ENCODE data around the gene OSCP1.
A peak's percentile ranks its signal among the peaks of the same experiment; 100 is the strongest.

The OSCP1 gene

DNA sequence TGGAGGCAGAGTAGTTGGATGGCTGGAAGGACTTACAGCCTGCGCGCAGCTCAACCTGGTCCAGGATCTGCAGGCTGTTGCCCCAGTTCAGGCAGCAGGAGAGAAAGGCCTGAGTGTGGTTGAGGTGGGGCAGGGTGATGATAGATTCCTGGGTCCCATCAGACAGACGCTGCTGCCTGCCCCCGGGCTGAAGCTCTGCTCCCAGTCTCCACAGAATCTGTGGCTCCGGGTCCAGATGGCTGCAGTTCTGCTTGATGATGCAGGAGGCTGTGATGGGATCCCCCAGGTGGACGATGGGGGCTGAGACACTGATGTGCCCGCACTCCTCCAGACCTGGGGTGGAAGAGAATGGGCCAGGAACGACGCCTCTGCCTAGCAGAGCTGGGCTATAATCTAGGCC lies 25.1 kb upstream of the OSCP1 start:
- DNase-seq (ENCODE audit: low read depth): no peak

DNA sequence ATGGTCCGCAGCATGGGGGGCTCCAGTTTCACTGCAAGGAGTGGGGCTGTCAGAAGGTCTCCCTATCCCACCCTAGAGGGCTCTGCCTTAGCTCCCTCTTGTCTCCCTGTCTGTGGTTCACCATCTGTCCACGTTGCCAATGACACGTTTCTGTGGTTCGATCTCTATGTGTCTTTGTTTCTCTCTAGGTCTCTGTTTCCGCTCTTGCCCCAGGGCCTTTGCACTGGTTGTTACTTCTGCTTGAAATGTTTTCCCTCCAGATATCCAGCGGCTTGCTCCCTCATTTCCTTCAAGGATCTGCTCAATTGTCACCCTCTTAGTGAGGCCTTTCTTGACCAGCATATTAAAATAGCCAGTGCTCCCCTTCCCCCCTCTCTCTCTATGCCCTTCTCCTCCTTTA lies 22.4 kb upstream of the OSCP1 start:
- DNase-seq (ENCODE audit: low read depth): no peak

DNA sequence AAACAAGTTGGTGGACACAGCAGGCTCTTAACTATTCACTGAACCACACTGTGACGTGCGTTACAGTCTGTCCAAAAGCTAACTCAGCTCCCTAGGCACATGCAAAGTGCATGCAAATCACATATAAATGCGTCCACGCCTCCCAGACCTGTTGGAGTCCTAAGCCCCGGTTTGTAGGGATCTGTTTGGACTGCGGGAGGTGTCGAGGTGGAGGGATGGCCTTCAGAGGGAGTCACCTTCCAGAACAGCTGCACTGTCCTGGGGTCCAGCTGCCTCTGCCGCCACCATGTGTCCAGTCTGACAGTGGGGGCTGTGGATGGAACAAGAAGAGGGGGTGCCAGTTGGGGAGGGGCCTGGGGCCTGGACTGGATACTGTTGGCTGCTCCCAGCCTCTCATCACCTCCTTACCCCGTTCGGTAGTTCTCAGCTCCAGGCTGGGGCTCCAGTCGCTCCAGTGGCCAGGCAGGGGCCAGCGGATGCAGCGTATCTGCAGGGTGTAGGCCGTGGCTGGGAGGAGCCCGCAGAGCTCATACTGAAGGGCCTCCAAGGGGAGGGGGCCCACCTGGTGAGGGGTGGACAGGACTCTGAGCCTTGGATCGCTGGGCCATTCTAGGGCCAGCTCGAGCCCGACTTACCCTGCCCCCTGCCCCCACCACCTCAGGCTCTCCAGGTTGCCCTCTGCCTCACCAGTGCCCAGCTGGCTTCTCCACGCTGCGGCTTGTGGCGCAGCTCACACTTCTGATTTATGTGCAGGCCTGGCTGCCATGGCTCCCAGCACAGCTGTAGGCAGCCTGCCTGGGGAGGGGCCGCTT lies 21.8 kb upstream of the OSCP1 start:
- DNase-seq (ENCODE audit: low read depth): no peak

DNA sequence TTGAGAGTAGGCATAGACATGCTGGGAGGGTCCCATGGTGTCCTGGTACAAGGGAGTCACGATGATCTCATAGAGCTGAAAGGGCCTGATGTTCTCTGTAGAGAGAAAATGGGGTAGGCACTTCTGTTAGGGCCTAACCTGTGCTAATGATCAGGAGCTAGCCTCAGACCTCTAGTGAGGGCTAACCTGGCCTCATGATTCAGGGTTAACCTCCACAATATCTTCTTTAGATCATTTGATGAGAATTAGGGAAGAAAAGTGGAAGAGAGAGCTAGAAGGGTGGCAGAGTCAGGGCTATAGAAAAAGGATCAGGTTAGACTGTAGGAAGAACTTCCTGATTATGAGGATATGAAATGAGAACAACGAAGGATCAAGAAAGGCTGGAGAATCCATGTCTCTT lies 18.9 kb upstream of the OSCP1 start:
- DNase-seq (ENCODE audit: low read depth): no peak

DNA sequence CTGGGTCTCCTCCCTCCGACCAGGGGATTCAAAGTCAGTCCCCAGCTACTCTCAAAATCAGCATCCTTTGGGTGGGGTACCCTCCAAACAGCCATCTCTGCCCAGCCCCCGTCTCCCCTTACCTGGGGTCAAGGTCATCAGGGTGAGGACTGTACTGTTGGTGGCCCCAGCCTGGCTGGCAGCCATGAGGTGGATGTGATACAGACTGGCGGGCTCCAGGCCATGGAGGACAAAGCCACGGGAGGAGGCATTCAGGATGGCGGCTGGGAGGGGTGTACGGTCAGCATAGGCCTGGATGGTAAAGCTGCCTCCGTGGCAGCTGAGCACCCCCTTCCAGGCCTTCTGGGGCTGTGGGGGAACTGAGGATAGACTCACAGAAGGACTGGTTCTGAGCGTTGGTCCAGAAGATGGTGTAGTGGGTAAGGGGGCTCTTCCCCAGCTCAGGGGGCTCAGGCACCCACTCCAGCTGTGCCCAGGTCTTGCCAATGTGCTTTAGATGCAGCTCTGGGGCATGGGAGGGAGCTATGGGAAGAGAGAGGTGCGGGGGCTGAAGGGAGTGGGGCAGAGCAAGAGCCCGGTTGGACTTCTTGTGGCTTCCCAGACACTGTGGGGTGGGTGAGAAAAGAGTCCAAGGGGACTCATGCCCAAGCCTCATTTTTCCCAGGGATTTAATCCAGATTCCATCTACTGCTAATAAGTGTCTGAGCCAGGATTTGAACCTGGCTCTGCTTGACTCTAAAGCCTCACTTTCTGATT lies 17.6 kb upstream of the OSCP1 start:
- no peak for DNase-seq (ENCODE audit: low read depth)

DNA sequence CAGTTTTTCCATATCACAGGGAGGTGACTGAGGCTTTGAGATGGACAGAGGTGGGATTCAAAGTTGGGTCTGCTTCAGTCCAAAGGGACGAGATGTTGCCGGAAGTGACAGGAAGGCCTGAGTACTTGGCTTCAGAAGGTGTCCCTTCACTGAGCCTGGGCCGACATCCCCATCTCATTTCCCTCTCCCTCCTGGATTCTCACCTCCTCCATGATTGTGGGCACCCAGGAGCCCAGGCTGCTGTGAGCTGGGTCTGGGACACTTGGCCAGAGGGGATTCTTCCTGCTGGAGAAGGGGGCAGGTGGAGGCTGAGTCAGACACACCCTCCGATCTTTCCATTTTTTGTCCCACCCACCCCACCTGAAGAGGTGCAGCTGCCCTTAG lies 16.8 kb upstream of the OSCP1 start:
- no peak for DNase-seq (ENCODE audit: low read depth)

DNA sequence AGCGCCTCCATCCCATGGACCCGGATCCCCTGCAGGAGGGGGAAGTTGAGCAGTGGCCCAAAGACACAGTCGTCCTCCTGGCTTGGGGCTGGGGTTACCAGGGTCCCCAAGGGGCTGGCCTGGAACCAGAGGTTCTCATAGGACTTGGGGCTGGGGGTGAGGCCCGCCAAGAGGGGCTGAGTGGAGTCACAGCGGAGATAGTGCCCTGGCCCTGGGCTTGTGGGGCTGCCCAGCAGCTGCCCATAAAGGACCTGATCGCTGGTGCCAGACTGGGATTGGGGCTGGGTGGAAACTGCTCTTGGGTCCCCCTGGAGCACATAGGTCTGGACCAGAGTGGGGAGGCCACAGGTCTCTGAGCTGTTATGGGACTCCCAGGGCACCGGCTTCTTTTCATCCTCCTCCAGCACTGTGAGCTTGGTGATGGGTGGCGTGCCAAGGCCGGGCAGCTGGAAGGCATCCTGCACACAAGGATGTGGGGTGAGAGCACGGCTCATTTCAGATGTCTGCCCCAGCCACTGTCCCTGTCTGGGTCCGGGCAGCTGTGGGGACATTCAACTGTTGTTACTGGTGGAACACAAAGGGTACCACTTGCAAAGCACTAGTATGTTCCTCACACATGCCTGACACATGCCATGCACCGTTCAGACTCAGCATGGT lies 16.2 kb upstream of the OSCP1 start:
- no peak for DNase-seq (ENCODE audit: low read depth)

DNA sequence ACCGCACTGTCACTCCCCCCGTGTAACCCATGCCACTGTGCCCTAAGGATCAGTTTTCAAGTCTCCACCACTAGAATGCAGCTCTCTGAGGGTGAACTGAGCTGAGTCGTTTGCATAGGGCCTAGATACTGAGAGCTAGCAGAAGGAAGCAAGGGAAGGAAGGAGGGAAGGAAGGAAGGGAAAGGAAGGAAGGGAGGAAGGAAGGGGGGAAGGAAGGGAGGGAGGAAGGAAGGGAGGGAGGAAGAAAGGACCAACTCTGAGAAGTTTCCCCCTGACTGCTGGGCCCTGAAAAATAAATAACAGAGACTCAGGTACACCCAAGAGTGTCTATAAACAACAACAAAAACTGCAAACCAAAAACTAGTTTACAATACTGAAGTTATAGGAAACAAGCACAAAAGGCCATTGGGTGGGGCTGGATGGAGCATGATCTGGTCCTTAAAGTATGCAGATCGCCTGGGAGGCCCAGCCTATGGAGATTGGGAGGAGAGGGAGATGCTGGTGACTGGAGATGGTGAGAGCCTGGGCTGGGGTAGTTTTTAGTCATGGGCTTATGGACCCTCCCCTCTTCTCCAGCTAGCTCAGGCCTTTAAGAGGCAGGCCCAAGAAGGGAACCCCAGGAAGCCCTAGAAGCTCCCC lies 15.6 kb upstream of the OSCP1 start:
- DNase-seq (ENCODE audit: low read depth): no peak

DNA sequence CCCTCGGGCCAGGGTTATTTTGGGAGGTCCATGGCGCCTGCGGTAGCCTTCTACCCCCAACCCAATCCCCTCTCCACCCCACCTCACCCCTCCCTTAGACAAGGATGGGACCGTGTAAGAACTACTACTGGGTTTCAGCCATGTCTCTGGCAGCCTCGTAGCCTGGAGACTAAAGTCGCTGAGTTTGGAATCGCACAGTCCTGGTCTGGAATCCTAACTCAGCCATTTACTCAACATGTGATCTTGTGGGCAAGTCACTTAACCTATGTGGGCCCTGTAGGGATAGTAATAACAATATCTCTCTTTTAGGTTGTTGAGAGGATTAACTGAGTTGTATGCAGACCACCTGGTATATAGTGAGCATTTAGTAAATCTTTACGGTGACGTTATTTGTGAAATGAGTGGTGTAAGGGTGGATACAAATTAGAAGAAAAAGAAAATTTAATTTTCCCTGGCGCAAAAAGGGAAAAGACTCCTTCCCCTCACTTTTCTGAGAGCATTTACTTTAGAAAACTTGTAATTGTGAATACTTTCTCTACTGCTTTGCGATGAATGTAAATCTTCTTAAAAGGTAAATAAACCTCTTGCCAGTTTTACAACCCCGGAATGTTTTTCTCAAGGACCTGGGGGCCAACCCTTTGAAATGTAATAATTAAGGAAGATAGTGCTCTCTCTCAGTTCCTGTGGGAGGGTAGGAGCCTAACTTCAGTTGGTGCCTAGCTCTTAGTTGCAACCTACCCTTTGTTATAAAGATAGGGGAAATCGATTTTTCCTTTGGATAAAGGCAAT lies 14.5 kb upstream of the OSCP1 start:
- DNase-seq (ENCODE audit: low read depth): peak; percentile 34

DNA sequence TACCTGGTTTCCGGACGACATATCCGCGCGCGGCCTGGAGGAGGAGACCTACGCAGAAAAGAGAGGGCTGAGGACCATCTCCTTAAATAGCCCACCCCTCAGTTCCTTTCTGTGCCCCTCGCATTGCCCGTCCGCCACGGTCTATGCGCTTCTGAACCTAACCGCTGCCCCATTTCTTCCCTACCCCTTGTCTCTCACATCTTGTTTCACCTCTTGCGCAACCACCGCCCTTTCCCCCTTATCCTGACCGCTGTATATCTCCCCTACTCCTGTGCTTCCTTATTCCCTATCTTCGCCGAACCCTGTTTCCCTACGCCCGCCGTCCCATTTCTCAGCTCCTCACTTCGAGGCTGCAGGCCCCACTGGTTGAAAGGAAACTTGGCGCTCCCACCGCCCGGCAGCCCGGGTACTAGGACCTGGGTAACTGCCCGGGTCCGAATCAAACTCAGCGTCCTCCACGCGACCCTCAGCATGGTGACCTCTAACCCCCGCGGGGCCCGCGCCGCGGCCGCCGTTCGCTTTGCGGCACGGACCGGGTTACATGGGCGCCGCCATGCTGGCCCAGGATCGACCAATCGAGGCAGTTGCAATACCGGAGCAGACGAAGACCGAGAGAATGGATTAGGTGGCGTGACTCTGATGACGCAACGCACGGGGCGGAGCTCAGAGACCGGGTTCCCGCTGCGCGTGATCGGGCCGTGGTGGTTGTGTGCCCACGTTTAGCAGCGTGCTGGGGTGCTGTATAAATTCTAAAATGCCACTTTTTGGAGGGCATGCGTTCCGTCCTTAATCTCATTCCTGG lies 13.8 kb upstream of the OSCP1 start, which contains the start of gene MRPS15:
MRPS15 (minus strand) TSS at position 582 of the 802 bp plus-strand sequence; CDS start at position 473, 109 bp downstream.
- DNase-seq (ENCODE audit: low read depth): peak; percentile 94

DNA sequence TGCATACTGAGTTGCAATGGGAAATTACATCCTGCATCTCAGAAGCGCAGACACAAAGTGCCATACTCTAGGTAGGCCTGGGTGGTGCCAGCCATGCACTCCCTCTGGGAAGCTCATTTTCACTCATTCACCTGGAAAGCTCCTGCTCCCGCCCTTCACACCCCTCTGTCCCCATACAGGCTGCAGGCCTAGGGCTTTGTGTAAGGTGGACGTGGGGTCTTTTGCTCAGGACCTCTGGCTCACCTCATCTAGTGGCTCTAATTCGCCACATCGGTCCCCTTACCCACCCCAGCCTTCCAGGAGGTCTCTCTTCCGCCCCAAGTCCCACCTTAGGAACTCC lies 13.2 kb upstream of the OSCP1 start:
- no peak for DNase-seq (ENCODE audit: low read depth)

DNA sequence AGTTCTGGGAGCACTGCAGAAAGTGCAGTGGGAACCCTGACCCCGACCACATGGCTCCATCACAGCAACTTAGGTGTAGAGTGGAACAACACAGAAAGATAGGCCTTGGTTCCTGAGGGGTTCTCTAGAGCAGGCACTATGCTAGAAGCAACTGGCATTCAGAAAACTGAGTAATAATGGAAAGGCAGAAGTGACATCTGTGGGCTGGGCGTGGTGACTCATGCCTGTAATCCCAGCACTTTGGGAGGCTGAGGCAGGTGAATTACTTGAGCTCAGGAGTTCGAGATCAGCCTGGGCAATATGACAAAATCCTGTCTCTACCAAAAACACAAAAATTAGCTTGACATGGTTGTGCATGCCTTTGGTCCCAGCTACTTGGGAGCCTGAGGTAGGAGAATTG lies 8.7 kb upstream of the OSCP1 start:
- DNase-seq (ENCODE audit: low read depth): no peak

DNA sequence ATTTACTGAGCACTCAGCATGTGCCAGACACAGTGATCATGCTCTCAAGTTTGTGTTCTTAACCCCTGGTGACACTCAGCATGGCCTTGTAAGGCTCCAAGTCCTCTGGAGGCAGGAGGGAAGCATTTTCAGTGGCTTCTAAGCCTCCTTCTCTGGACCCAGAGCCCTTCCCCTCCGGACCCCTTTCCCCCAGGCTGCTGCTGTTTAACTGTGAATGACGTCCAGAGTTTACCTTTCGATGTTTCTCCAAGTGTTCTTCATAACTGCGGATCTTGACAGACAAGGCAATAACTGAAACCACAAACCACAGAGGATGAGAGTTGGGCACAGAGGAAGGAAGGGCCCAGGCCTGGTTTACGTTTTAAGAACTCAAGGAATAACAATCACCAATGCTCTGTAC lies 7.4 kb upstream of the OSCP1 start:
- peak; percentile 60 for DNase-seq (ENCODE audit: low read depth)

DNA sequence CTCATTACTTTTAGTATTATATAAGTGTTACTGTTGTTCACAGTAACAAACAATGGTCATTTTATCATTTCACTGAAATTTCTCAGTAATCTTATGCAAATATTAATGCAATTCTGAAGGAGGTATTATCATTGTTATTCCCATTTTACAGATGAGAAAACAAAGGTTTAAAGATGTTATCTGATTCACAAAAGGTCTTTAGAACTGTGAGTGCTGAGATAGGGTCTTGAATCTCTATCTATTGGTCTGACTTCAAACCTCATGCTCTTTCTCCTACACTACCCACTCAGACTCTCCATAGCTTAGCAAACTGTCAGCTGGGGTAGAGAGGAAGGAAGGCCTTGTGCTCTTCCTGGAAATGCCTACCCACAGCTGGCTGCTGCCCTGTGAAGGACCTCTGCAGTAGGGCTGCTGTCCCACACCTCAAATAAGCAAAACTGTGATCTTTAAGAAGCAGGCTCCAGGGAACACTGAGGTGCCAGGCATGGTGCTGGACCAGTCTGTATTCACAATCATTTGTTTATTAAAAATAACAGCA lies 6.2 kb upstream of the OSCP1 start:
- DNase-seq (ENCODE audit: low read depth): no peak

DNA sequence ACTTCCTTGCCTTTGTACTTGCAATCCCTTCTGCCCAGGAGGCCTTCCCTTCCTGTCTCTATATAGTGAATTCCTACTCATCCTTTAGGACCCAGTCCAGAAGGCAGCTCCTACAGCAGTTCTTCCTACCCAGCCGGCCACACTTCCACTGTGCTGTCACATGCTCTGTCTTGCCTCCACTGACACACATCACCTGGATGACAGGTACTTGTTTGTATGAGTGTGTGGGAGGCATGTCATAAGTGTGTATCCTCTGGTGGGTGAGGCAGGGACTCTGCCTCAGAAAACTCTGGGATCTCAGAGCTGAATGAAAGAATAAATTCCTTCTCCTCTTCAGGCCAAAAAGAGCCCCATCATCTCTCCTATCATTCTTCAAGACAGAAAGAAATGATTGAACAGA lies 5.1 kb upstream of the OSCP1 start:
- DNase-seq (ENCODE audit: low read depth): no peak

DNA sequence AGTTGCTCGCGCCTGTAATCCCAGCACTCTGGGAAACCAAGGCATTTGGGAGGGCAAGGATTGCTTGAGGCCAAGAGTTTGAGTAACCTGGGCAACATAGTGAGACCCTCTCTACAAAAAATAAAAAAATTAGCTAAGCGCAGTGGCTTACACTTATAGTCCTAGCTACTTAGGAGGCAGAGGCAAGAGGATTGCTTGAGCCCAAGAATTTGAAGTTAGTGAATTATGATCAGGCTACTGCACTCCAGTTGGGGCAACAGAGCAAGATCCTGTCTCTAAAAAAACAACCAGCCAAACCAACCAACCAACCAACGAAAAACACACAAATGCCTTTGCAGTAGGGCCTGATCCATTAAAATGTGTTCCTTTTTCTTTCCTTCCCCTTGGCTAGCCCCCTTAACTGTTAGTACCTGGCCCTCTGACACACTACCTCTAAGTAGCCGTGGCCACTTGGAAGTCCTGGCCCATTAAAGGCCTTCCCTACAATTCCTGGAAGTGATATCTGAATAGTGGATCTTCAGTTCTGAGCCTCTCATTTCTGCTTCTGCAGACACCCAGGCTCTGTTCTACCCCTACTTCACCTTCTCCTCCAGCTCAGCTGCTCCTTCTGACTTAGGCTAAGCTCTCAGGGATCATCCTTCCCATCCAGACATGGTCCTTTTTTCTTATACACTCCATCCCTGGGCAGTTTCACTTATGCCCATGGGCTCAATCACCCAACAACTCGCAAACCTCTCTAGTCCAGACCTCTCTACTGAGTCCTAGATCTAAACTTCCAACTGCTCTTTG lies 3.5 kb upstream of the OSCP1 start:
- DNase-seq (ENCODE audit: low read depth): no peak

DNA sequence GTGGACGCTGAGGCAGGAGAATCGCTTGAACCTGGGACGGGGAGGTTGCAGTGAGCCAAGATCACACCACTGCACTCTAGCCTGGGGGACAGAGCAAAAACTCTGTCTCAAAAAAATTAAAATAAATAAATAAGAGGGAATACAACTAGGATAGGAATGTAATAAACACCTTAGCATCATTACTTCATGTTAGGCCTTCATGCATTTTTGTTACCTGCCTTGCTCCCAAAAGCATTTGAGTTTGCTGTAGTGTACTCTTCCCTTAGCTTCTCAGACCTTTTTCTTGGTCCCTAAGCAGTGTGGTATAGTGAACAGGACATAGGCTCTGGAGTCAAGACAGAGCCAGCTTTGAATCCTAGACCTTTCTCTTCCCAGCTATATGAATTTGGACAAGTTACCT lies 2.8 kb upstream of the OSCP1 start:
- DNase-seq (ENCODE audit: low read depth): no peak

DNA sequence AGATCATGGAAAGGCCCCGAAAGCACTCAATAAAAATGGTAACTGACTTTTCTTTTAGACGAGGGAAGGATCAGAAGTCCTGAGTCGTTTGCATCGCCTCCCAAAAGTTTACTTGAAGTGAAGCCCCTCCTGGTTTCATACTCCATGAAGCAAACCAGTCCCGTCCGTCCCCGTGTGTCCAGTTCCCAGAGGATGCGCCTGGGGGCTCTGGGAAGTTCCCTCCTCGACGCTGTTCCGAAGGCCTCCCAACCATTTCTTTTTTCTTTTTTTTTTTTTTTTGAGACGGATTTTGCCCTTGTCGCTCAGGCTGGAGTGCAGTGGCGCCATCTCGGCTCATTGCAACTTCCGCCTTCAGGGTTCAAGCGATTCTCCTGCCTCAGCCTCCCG lies 661 bp upstream of the OSCP1 start:
- no peak for DNase-seq (ENCODE audit: low read depth)

DNA sequence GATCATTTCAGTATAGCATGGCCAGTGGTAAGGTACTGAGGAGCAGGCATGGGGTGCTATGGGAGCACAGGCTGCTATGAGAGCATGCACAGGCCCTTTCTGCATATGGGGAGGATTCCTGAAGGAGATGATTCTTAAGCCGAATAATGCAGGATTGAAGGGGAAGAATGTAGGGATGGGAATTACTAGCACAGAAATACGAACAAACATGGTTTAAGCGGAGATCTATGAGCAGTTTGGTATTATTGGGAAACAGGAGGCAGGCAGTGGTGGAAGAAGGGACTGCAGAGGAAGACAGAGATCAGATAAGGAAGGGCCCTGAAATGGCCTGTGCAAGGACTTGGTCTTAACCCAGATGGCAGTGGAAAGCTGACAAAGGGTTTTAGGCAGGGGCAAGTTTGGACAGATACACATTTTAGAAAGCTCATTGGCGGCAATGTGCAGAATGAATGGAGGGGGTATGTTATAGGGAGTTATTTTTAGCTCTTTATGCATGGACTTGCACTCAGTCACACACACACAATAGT lies 1.7 kb downstream of the OSCP1 start:
- no peak for DNase-seq (ENCODE audit: low read depth)

DNA sequence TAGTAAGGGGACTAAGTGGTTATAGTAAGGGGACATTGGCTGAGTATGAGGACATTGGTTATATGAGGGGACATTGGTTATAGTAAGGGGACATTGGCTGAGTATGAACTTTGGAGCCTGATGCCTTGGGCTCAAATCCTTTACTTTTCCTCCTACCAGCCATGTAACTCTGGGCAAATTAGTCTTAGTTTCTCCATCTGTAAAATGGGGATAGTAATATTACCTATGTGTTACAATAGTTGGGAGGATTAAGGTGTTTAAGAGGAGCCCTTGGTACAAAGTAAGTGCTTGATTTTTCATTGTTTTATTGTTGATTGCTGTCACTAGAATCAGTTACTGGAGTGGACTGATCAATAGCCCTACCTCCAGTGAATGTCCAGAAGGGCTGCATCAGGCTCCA lies 2.8 kb downstream of the OSCP1 start:
- no peak for DNase-seq (ENCODE audit: low read depth)
